Caco-2 (cell line): ENCODE results near the gene SPRY1. TPM values are rescaled to one million over a fixed set of nuclear protein-coding genes. Genes with fewer than 3 reads are reported as not detected.

Source experiments
- BruUV-seq: library from RNA; stranded (reverse); fragments of 400-500 nt; replicated peaks from 2 replicates; lab custom pipeline; 2021; lab: Mats Ljungman, UMichigan
- CTCF ChIA-PET: fragments of 300-600 bp; sonication (Branson Sonifier 250); formaldehyde crosslinking; loops from one replicate; lab custom pipeline; 2022; ENCODE audit warnings: antibody characterized with exemption; lab: Charles Lee
- POLR2A ChIA-PET: fragments of 300-600 bp; sonication (Branson Sonifier 250); formaldehyde crosslinking; loops from one replicate; lab custom pipeline; 2022; ENCODE audit warnings: antibody characterized with exemption; lab: Charles Lee
- DNase-seq, 2 experiments: peaks; one replicate each; pipeline versions ENCODE4 v3.0.0 to v3.0.0-alpha.2; 2020 to 2022
- H3K27me3 ChIP-seq: replicated peaks from 2 replicates; pipeline ENCODE4 v1.6.0; 2011; ENCODE audit warnings: low read length; ENCODE audit not compliant: control insufficient read depth, insufficient read depth
- H3K36me3 ChIP-seq: 2 replicates; pipeline ENCODE4 v1.5.1; 2011; ENCODE audit warnings: low read length; ENCODE audit not compliant: control insufficient read depth, insufficient read depth
- H3K4me1 ChIP-seq: fragments of 250-450 bp; sonication (Bioruptor Pico); 2 replicates; pipeline ENCODE4 v1.5.1; 2020; ENCODE audit warnings: mild to moderate bottlenecking
- H3K4me3 ChIP-seq: 2 replicates; pipeline ENCODE4 v1.5.1; 2011; ENCODE audit warnings: low read depth, mild to moderate bottlenecking, control low read depth, low read length
- H3K9me3 ChIP-seq: fragments of 250-450 bp; sonication (Bioruptor Pico); 2 replicates; pipeline ENCODE4 v1.5.1; 2020; ENCODE audit warnings: mild to moderate bottlenecking, moderate library complexity
- H3K27ac Mint-ChIP-seq: one replicate; pipeline ENCODE4 v1.8.0; 2022; ENCODE audit warnings: mixed read lengths; ENCODE audit not compliant: unreplicated experiment
- H3K27me3 Mint-ChIP-seq: one replicate; pipeline ENCODE4 v1.8.0; 2022; ENCODE audit warnings: mixed read lengths; ENCODE audit not compliant: insufficient read depth, unreplicated experiment
- H3K36me3 Mint-ChIP-seq: one replicate; pipeline ENCODE4 v1.8.0; 2022; ENCODE audit warnings: mild to moderate bottlenecking, mixed read lengths; ENCODE audit not compliant: insufficient read depth, unreplicated experiment
- H3K4me1 Mint-ChIP-seq: one replicate; pipeline ENCODE4 v1.8.0; 2022; ENCODE audit warnings: low read depth, mixed read lengths; ENCODE audit not compliant: unreplicated experiment
- H3K4me3 Mint-ChIP-seq: one replicate; pipeline ENCODE4 v1.8.0; 2022; ENCODE audit warnings: mild to moderate bottlenecking, moderate library complexity, mixed read lengths; ENCODE audit not compliant: unreplicated experiment
- H3K9me3 Mint-ChIP-seq: one replicate; pipeline ENCODE4 v1.8.0; 2022; ENCODE audit warnings: mixed read lengths; ENCODE audit not compliant: unreplicated experiment
- CTCF ChIP-seq, 2 experiments: fragments of 200-600 bp in 1 of 2; IDR thresholded peaks; 1 replicate in 1 of 2; 2 replicates in 1 of 2; pipeline versions ENCODE4 v1.5.1 to v1.8.0; 2011 to 2022; ENCODE audit warnings: antibody characterized with exemption in 1 of 2, control low read depth in 1 of 2, inconsistent platforms in 1 of 2, low read depth in 1 of 2, low read length in 1 of 2, mild to moderate bottlenecking in 1 of 2, moderate library complexity in 1 of 2; ENCODE audit not compliant: insufficient read depth in 1 of 2, severe bottlenecking in 1 of 2, unreplicated experiment in 1 of 2
- intact Hi-C: fragments of 100-400 bp; cut with micrococcal nuclease; formaldehyde crosslinking; loops from one replicate; pipeline ENCODE4 v1.10.0; 2022; ENCODE audit not compliant: unreplicated experiment
- total RNA-seq: library from RNA; stranded (reverse); gene quantifications from 2 replicates; pipeline ENCODE4 v1.2.3, GENCODE V29; 2022

The SPRY1 gene
- total RNA-seq, 1 experiment from 2014 or later, result 23.2 TPM

- H3K4me3 Mint-ChIP-seq, result peak overlapping the region; percentile 8
- no peaks in the 10 kb centered on the region for H3K27me3 Mint-ChIP-seq
- no peak for DNase-seq
- Histone ChIP-seq H3K4me3 (no peak overlapping the region), H3K4me1 (peaks cover 28% of the 10 kb centered on the region), H3K27me3 (no peaks in the 10 kb centered on the region), H3K36me3 (no peaks in the 10 kb centered on the region), H3K9me3 (no peaks in the 10 kb centered on the region)
- ChIA-PET CTCF (interaction anchor here (0.6 to 1.8 kb wide), 5 partner anchors 82 to 398 kb away, joined by 3 to 10 read pairs (median 5); no protein-coding TSS in a partner anchor), POLR2A (interaction anchor here (1.3 kb wide), 1 partner anchor 207 kb away, joined by 3 read pairs; no protein-coding TSS in a partner anchor)
- TSS peak; percentile 44 for BruUV-seq
- H3K9me3 Mint-ChIP-seq, result no peaks in the 10 kb centered on the region
- intact Hi-C loops, result loop anchor here (1.0 to 2.0 kb wide), 6 partner anchors 47 to 401 kb away; no protein-coding TSS in a partner anchor
- H3K36me3 Mint-ChIP-seq, result peaks cover 7% of the 10 kb centered on the region
- peak overlapping the region; percentile 81 for H3K27ac Mint-ChIP-seq
- peaks cover 34% of the 10 kb centered on the region for H3K4me1 Mint-ChIP-seq
- TF ChIP-seq CTCF (IDR thresholded peaks at IDR 0.05; ENCODE audit: insufficient read depth in 1 of 2, low read depth in 1 of 2, low read length in 1 of 2, severe bottlenecking in 1 of 2, unreplicated experiment in 1 of 2), result no peak
Observed at GRCh38 chr4:123348946-123349345, 47.6 kb upstream of the SPRY1 start.

GRCh38 chr4:123349421-123350190, 47.0 kb upstream of the SPRY1 start:
- POLR2A ChIA-PET, result interaction anchor here (1.3 kb wide), 1 partner anchor 206 kb away, joined by 3 read pairs; no protein-coding TSS in a partner anchor
- Mint-ChIP-seq H3K4me1 (peaks cover 34% of the 10 kb centered on the region), H3K36me3 (peaks cover 7% of the 10 kb centered on the region), H3K27me3 (no peaks in the 10 kb centered on the region), H3K27ac (peak overlapping the region; percentile 81), H3K4me3 (peak overlapping the region; percentile 36), H3K9me3 (no peaks in the 10 kb centered on the region)
- intact Hi-C loops, result loop anchor here (1.0 to 2.0 kb wide), 13 partner anchors 47 to 915 kb away; partner anchors contain the start of gene SPRY1
- TF ChIP-seq CTCF (IDR thresholded peaks at IDR 0.05; ENCODE audit: insufficient read depth in 1 of 2, low read depth in 1 of 2, low read length in 1 of 2, severe bottlenecking in 1 of 2, unreplicated experiment in 1 of 2), result no peak
- Histone ChIP-seq H3K36me3 (no peaks in the 10 kb centered on the region), H3K9me3 (no peaks in the 10 kb centered on the region), H3K4me1 (peaks cover 28% of the 10 kb centered on the region), H3K27me3 (no peaks in the 10 kb centered on the region), H3K4me3 (no peak overlapping the region)
- DNase-seq, result peak; percentile 83 to 90
- no TSS peak for BruUV-seq
- CTCF ChIA-PET, result interaction anchor here (0.7 to 1.8 kb wide), 8 partner anchors 47 to 397 kb away, joined by 3 to 10 read pairs (median 4); partner anchors contain the start of gene SPRY1

GRCh38 chr4:123350191-123350544, 46.4 kb upstream of the SPRY1 start:
- no TSS peak for BruUV-seq
- Histone ChIP-seq H3K4me3 (no peak overlapping the region), H3K27me3 (no peaks in the 10 kb centered on the region), H3K4me1 (peaks cover 28% of the 10 kb centered on the region), H3K9me3 (no peaks in the 10 kb centered on the region), H3K36me3 (no peaks in the 10 kb centered on the region)
- peak overlapping the region; percentile 81 for H3K27ac Mint-ChIP-seq
- POLR2A ChIA-PET, result no interaction called here
- no peaks in the 10 kb centered on the region for H3K27me3 Mint-ChIP-seq
- peak in 1 of 2 experiments; percentile 44 for TF ChIP-seq CTCF (IDR thresholded peaks at IDR 0.05; ENCODE audit: insufficient read depth in 1 of 2, low read depth in 1 of 2, low read length in 1 of 2, severe bottlenecking in 1 of 2, unreplicated experiment in 1 of 2)
- peaks cover 7% of the 10 kb centered on the region for H3K36me3 Mint-ChIP-seq
- H3K4me3 Mint-ChIP-seq, result peak overlapping the region; percentile 36
- no peaks in the 10 kb centered on the region for H3K9me3 Mint-ChIP-seq
- CTCF ChIA-PET, result interaction anchor here (0.7 to 1.8 kb wide), 7 partner anchors 46 to 311 kb away, joined by 3 to 10 read pairs (median 4); partner anchors contain the start of gene SPRY1
- peaks cover 34% of the 10 kb centered on the region for H3K4me1 Mint-ChIP-seq
- intact Hi-C loops, result loop anchor here (1.0 to 2.0 kb wide), 7 partner anchors 46 to 915 kb away; partner anchors contain the start of gene SPRY1
- DNase-seq, result peak; percentile 73 to 80
